Superior temporal gyrus (tissue), 1 donor: ENCODE results near the gene LRRC46.

Experiments used
- DNase-seq: peaks from one replicate; pipeline ENCODE4 v3.0.0-alpha.2; 2016; ENCODE audit errors: extremely low spot score

LRRC46 gene

GRCh38 chr17:47831003-47831933 is at the start of gene LRRC46, which contains the start of gene MRPL10:
LRRC46 (plus strand) TSS chr17:47831670; CDS start chr17:47831990, 320 bp downstream.
MRPL10 (minus strand) TSS chr17:47831541; CDS start chr17:47831511, 30 bp downstream.
- DNase-seq = peak; percentile 96

- no peak for DNase-seq
These were observed 45.8 kb upstream of the LRRC46 start for GRCh38 chr17:47785538-47786123.

- peak; percentile 36 for DNase-seq
These were observed 41.6 kb upstream of the LRRC46 start for GRCh38 chr17:47789611-47790561.

- no peak for DNase-seq
These were observed 40.4 kb upstream of the LRRC46 start for GRCh38 chr17:47791025-47791424.

- DNase-seq = no peak
These were observed 39.0 kb upstream of the LRRC46 start for GRCh38 chr17:47792457-47792856.

GRCh38 chr17:47792979-47793378 is 38.5 kb upstream of the LRRC46 start:
- no peak for DNase-seq

GRCh38 chr17:47797797-47798196 is 33.7 kb upstream of the LRRC46 start:
- DNase-seq = no peak

GRCh38 chr17:47800686-47801085 is 30.8 kb upstream of the LRRC46 start:
- DNase-seq = no peak

- no peak for DNase-seq
These were observed 30.2 kb upstream of the LRRC46 start for GRCh38 chr17:47801176-47801765.

- DNase-seq = no peak
These were observed 29.6 kb upstream of the LRRC46 start for GRCh38 chr17:47801906-47802305.

- DNase-seq = peak; percentile 54
These were observed 29.0 kb upstream of the LRRC46 start for GRCh38 chr17:47802341-47803022.

GRCh38 chr17:47803201-47803600 is 28.3 kb upstream of the LRRC46 start:
- DNase-seq = no peak

GRCh38 chr17:47803751-47804150 is 27.7 kb upstream of the LRRC46 start:
- DNase-seq = no peak

- DNase-seq = no peak
These were observed 27.0 kb upstream of the LRRC46 start for GRCh38 chr17:47804461-47804860.

- DNase-seq = no peak
These were observed 25.2 kb upstream of the LRRC46 start for GRCh38 chr17:47806026-47806912.

GRCh38 chr17:47806913-47807255 is 24.6 kb upstream of the LRRC46 start:
- peak; percentile 44 for DNase-seq

- no peak for DNase-seq
These were observed 24.0 kb upstream of the LRRC46 start for GRCh38 chr17:47807421-47807820.

- DNase-seq = no peak
These were observed 23.2 kb upstream of the LRRC46 start for GRCh38 chr17:47808036-47808829.

- no peak for DNase-seq
These were observed 22.5 kb upstream of the LRRC46 start for GRCh38 chr17:47808830-47809480.
